Epithelial cell of esophagus (primary cell): ENCODE data around the gene MYO9B.

Experiments
- DNase-seq: peaks from one replicate; pipeline ENCODE4 v3.0.0; 2010; ENCODE audit warnings: low read depth
- H3K4me3 ChIP-seq: 2 replicates; pipeline ENCODE4 v1.5.1; 2011; ENCODE audit warnings: mild to moderate bottlenecking, low read length, control low read depth
- TF ChIP-seq, protein P1 (sequence below): IDR thresholded peaks from 2 replicates; pipeline ENCODE4 v1.5.1; 2011; ENCODE audit warnings: low read depth, mild to moderate bottlenecking, low read length, control low read depth, inconsistent platforms; ENCODE audit not compliant: insufficient read depth; ENCODE audit errors: missing control alignments

Gene MYO9B

DNA sequence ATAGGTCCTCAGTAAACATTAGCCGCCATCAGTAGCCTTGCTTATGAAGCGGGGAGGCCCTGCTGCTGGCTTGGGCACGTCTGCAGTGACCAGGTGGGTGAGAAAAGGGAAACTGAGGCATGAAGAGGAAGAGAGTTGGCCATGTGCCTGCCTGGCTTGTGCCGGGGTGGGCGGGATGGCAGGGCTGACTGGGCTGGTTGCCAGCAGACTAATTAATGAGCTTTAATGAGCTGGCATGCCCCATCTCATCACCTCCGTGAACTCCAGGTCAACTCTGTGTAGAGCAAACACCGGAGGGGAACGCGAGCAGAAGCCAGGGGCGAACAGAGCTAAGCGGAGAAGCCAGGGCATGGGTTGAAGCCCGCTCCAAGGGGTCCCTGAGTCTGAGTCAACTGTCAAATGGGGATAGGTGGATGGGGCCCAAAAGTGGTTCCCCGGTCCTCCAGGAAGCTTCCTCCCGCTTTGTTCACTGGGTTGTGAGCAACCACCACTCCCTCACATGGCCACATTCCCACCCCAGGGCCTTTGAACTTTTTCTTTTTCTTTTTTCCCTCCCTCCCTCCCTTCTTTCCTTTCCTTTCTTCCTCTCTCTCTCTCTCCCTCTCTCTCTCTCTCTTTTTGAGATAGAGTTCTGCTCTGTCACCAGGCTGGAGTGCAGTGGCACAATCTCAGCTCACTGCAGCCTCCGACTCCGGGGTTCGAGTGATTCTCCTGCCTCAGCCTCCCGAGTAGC is 161.4 kb downstream of the MYO9B start:
- DNase-seq: no peak
- H3K4me3 ChIP-seq: no peak overlapping the region
- TF ChIP-seq, protein P1, sequence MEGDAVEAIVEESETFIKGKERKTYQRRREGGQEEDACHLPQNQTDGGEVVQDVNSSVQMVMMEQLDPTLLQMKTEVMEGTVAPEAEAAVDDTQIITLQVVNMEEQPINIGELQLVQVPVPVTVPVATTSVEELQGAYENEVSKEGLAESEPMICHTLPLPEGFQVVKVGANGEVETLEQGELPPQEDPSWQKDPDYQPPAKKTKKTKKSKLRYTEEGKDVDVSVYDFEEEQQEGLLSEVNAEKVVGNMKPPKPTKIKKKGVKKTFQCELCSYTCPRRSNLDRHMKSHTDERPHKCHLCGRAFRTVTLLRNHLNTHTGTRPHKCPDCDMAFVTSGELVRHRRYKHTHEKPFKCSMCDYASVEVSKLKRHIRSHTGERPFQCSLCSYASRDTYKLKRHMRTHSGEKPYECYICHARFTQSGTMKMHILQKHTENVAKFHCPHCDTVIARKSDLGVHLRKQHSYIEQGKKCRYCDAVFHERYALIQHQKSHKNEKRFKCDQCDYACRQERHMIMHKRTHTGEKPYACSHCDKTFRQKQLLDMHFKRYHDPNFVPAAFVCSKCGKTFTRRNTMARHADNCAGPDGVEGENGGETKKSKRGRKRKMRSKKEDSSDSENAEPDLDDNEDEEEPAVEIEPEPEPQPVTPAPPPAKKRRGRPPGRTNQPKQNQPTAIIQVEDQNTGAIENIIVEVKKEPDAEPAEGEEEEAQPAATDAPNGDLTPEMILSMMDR: no peak

DNA sequence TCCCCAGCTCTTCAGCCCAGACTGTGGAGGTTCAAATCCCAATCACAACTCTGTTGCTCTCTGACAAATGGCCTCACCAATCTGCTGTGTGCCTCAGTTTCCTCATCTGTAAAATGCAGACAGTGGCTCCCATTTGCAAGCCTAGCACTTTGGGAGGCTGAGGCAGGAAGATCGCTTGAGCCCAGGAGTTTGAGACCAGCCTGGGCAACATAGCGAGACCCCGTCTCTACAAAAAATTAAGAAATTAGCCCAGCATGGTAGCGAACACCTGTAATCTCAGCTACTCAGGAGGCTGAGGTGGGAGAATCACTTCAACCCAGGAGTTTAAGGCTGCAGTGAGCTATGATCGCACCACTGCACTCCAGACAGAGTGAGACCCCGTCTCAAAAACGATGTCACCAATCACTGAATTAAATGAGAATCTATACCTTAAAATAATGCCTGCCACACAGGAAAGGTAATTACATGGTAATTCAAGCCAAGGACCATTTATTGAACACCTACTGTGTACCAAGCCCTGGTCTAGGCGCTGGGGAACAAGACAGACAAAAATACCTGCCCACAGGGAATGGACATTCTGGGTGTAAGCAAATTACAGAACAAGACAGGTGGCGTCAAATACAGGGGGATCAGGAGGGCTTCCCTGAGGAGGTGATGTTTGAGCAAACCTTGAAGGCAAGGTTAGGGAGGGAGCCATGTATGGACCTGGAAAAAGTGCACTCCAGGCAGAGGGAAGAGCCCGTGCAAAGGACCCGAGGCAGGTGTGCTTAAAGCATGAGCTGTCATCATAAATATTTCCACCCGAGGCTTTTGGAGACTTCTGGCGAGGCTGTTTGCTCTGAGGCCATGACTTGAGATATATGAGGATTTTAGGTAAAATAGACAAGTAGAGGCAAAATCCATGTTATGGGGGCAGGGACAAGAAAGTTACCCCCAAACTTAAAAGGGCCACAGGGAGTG is 162.4 kb downstream of the MYO9B start:
- no peak for DNase-seq
- TF ChIP-seq, protein P1: no peak
- H3K4me3 ChIP-seq: no peak overlapping the region

DNA sequence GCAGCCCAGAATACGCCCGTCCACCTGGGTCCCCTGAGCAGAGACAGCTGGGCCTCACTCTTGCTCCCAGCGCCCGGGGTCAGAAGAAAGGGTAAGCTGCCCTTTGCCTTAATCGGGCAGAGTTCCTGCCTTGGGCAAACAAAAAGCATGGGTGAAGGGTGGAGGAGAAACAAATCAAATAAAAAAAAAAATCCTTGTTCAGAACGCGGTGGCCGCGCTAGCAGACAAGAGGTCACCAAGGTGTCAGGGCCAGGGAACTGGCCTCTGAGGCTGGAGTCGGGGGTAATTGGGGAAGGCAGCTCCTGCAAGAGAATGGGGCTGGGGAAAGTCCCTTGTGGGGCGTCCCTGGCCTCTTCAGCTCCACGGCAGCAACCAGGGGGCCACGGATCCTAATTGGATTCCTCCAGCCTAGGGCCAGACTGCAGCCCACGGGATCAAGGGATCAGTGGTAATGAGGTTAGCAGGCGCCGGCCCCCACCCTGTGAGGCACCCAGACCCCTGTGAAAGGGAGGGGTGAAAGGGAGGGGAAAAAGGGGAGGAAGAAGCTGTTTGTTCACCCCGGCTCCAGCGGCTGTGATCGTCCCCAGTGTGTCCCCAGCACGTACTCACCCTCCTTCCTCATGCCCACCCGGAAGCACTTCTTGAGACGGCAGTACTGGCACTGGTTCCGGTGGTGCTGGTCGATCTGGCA is 164.6 kb downstream of the MYO9B start:
- no peak for DNase-seq
- TF ChIP-seq, protein P1: no peak
- no peak overlapping the region for H3K4me3 ChIP-seq

DNA sequence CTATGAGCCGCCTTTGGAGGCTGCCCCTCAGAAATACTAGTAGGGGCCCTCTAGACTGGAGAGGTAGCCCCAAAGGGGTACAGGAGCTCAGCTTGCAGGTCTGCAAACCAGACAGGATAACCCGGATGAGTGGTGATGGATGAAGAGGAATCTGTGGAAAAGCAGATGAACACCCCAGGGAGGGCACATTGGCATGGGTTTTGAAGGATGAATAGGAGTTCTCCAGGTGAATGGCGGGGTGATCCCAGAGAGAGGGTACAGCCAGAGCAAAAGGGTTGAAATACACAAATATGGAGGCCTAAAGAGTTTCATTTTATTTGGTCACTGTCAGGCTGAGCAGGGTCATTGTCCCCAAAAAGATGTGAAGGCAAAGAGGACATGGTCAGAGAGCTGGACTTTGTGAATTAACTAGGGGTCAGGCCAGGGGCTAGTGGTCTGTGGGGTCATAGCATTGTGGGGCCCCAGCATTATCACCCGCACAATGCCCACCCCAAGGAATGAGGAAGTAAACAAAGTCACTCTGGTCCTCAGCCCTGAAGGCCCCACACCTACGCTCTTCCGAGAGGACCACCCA is 165.3 kb downstream of the MYO9B start:
- no peak for DNase-seq
- TF ChIP-seq, protein P1: no peak
- no peak overlapping the region for H3K4me3 ChIP-seq

DNA sequence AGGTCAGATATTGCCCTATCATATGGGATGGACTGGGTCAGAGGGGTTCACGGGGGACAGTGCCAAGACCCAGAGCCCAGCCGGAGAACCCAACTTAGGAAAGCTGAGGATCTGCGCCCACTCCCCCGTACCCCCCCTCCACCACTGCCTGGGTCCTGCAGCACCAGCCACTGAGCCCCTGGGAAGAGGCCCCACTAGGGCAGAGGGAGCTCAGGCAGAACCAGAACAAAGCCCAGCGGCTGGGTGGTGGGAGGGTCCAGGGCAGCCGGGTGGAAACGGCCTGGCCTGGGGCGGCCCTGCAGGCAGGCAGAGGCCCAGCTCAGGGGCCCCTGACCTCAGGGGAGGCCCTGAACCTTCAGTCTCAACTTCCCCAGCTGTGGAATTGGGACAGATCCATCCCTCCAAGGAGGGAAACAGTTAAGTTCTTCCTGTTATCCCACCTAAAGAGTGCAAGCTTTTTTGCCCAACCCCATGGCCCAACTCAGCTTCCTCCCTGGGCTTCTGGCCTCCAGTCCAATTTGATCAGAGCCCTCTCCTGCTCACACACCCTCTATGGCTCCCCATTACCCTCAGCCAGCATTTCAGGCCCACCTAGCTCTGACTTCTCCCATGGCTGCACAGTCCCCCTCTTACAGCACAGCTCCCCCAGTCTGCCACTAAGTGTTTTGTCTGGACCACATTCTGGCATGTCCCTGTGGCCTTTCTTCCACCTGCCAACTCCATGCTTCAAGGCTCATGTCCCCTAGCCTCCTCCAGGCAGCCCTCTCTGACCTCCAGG is 167.0 kb downstream of the MYO9B start:
- no peak overlapping the region for H3K4me3 ChIP-seq

More for the DNA sequence above, 167.0 kb downstream of the MYO9B start:
- no peak for DNase-seq
- TF ChIP-seq, protein P1: no peak
